GM13977 (cell line): ENCODE measurements around the gene GIGYF2.

Experiments used
- DNase-seq: peaks from one replicate; pipeline ENCODE4 v3.0.0; 2012; ENCODE audit warnings: low spot score
- in situ Hi-C: fragments of 300-500 bp; cut with MboI; formaldehyde crosslinking; loops from one replicate; pipeline ENCODE4 v1.12.0; 2022; ENCODE audit warnings: low sequenced_read_pairs, low pct_unique_long_range_greater_than_20kb, mixed read lengths, inconsistent platforms; ENCODE audit not compliant: unreplicated experiment
- TF ChIP-seq, protein P1 (sequence below): IDR thresholded peaks from 2 replicates; pipeline ENCODE4 v1.5.1; 2012; ENCODE audit warnings: mild to moderate bottlenecking, control low read depth; ENCODE audit not compliant: insufficient read depth; ENCODE audit errors: extremely low read depth, missing control alignments

The GIGYF2 gene

GRCh38 chr2:232721882-232722281 lies 24.8 kb downstream of the GIGYF2 start:
- DNase-seq = no peak
- in situ Hi-C loops = no loop called here
- TF ChIP-seq, protein P1, sequence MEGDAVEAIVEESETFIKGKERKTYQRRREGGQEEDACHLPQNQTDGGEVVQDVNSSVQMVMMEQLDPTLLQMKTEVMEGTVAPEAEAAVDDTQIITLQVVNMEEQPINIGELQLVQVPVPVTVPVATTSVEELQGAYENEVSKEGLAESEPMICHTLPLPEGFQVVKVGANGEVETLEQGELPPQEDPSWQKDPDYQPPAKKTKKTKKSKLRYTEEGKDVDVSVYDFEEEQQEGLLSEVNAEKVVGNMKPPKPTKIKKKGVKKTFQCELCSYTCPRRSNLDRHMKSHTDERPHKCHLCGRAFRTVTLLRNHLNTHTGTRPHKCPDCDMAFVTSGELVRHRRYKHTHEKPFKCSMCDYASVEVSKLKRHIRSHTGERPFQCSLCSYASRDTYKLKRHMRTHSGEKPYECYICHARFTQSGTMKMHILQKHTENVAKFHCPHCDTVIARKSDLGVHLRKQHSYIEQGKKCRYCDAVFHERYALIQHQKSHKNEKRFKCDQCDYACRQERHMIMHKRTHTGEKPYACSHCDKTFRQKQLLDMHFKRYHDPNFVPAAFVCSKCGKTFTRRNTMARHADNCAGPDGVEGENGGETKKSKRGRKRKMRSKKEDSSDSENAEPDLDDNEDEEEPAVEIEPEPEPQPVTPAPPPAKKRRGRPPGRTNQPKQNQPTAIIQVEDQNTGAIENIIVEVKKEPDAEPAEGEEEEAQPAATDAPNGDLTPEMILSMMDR = no peak

- no peak for DNase-seq
- in situ Hi-C loops = no loop called here
- TF ChIP-seq, protein P1 = no peak
These were observed 25.9 kb downstream of the GIGYF2 start for GRCh38 chr2:232723027-232723426.

GRCh38 chr2:232728785-232729184 lies 31.7 kb downstream of the GIGYF2 start:
- TF ChIP-seq, protein P1 = no peak
- no peak for DNase-seq
- in situ Hi-C loops = no loop called here

DNA sequence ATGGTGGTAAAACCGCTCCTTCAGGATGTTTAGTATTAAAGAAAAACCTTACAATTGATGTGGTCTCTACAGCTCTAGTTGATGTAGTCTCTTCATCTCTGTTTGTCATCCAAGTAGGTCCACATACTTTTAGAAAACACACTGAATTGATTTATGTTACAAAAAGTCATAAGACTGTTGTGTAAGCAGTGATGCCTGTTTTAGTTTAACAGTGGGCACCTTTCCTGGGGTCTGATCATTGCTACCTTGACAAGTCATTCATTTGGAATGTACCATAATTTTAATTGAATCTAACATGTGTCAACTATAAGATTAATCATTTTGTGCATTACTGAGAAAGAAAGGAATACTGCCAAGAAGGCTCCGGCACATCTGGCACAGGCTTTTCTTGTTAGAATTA lies 34.3 kb downstream of the GIGYF2 start:
- in situ Hi-C loops = no loop called here
- no peak for DNase-seq
- TF ChIP-seq, protein P1 = no peak

- in situ Hi-C loops = no loop called here
- no peak for DNase-seq
- TF ChIP-seq, protein P1 = no peak
These were observed 44.2 kb downstream of the GIGYF2 start for GRCh38 chr2:232741294-232741693.

- DNase-seq = no peak
- TF ChIP-seq, protein P1 = no peak
- in situ Hi-C loops = no loop called here
These were observed 44.8 kb downstream of the GIGYF2 start for GRCh38 chr2:232741972-232742371.

- no peak for DNase-seq
- TF ChIP-seq, protein P1 = no peak
- in situ Hi-C loops = no loop called here
These were observed 47.8 kb downstream of the GIGYF2 start for GRCh38 chr2:232744963-232745362.
